Ovary (tissue), 9 donors: ENCODE data around the gene ASXL2. TPM values are rescaled to one million over a fixed set of nuclear protein-coding genes. Genes with fewer than 3 reads are reported as not detected.
A peak's percentile ranks its signal among the peaks of the same experiment; 100 is the strongest.
"Not testable (repeated sequence)": the region's sequence is repeated elsewhere in the genome, so short reads cannot be mapped to it uniquely, and the experiment has no call there.

Source experiments
- DNase-seq, 5 donors: peaks; one replicate each; pipeline ENCODE4 v3.0.0-alpha.2; 2019 to 2020
- H3K27ac ChIP-seq, 2 donors: fragments of 200-600 bp; one replicate each; pipeline versions ENCODE4 v1.5.1 to v1.8.0; 2019 to 2022
- H3K27me3 ChIP-seq: fragments of 200-600 bp; one replicate; pipeline ENCODE4 v1.8.0; 2022
- H3K36me3 ChIP-seq: fragments of 200-600 bp; sonication (generic); one replicate; pipeline ENCODE4 v1.5.1; 2019
- H3K4me1 ChIP-seq: one replicate; pipeline ENCODE4 v1.8.1; 2013; ENCODE audit warnings: mild to moderate bottlenecking, moderate library complexity; ENCODE audit not compliant: insufficient read depth
- H3K4me3 ChIP-seq: fragments of 200-600 bp; sonication (generic); one replicate; pipeline ENCODE4 v1.5.1; 2017
- H3K9me3 ChIP-seq, 2 donors: fragments of 200-600 bp in 1 of 2; sonication (generic) in 1 of 2; one replicate each; pipeline versions ENCODE4 v1.5.1 to v1.8.1; 2013 to 2019; ENCODE audit warnings: mild to moderate bottlenecking in 1 of 2, moderate library complexity in 1 of 2
- CTCF ChIP-seq, 3 donors: fragments of 450-650 bp in 2 of 3; fragments of 200-600 bp in 1 of 3; IDR thresholded peaks; one replicate each; pipeline versions ENCODE4 v1.5.1 to v1.8.0; 2016 to 2022; ENCODE audit warnings: antibody characterized with exemption in 3 of 3, mild to moderate bottlenecking in 1 of 3
- EP300 ChIP-seq: sonication (generic); formaldehyde crosslinking; IDR thresholded peaks from one replicate; pipeline ENCODE4 v1.6.1; 2017; ENCODE audit warnings: antibody characterized with exemption
- POLR2A ChIP-seq: fragments of 450-650 bp; IDR thresholded peaks from one replicate; pipeline ENCODE4 v1.6.1; 2017; ENCODE audit warnings: antibody characterized with exemption, mild to moderate bottlenecking, moderate library complexity
- WGBS, 3 donors: extraction: QIAGEN DNeasy Blood & Tissue Kit in 1 of 3; methylation state at CpG; one replicate each; pipeline versions ENCODE4 v1.1.5 to v1.1.7; 2013 to 2017; 5-methylcytosine and 5-hydroxymethylcytosine counted together
- intact Hi-C, 4 donors: fragments of 100-400 bp; cut with DNase I; formaldehyde crosslinking; loops; one replicate each; pipeline versions ENCODE4 v1.11.0 to v1.15.1; 2022 to 2023
- polyA plus RNA-seq, 2 donors: library from polyadenylated mRNA; stranded (reverse); fragments of 200-250 nt in 1 of 2; fragments of 350-450 nt in 1 of 2; fragmentation: Illumina TruSeq in 1 of 2; extraction: RNeasy Lipid Tissue Mini Kit (QIAGEN cat#74804) in 1 of 2; gene quantifications; one replicate each; pipeline ENCODE4 v1.2.3, GENCODE V29; 2013 to 2014
- total RNA-seq, 7 donors: library from RNA; depleted of rRNA in 2 of 7; stranded (reverse); fragments of >200 nt in 2 of 7; fragmentation: NEBNext Ultra II Directional in 3 of 7; extraction: Animal tissue kit (Norgen Biotek cat#: 25700) in 3 of 7; gene quantifications; one replicate each; pipeline versions ENCODE4 v1.1.0 to v1.2.4, GENCODE V29; 2016 to 2023
- donor health status: DM: no; HTN: no; CAD: no; lungs with moderate emphysema.
- donor health status: DM: no; HTN: no; CAD: no.
- donor health status: Bipolar disorder and iron deficiency.
- donor health status: DM: yes; HTN: yes; CAD: no.
- donor health status: DM: no; HTN: no; CAD: no.
- donor health status: DM: yes; HTN: yes; CAD: no.

The ASXL2 gene
- total and polyA plus RNA-seq, 9 donors = 3.0 to 25.0 (median 16.4) TPM

DNA sequence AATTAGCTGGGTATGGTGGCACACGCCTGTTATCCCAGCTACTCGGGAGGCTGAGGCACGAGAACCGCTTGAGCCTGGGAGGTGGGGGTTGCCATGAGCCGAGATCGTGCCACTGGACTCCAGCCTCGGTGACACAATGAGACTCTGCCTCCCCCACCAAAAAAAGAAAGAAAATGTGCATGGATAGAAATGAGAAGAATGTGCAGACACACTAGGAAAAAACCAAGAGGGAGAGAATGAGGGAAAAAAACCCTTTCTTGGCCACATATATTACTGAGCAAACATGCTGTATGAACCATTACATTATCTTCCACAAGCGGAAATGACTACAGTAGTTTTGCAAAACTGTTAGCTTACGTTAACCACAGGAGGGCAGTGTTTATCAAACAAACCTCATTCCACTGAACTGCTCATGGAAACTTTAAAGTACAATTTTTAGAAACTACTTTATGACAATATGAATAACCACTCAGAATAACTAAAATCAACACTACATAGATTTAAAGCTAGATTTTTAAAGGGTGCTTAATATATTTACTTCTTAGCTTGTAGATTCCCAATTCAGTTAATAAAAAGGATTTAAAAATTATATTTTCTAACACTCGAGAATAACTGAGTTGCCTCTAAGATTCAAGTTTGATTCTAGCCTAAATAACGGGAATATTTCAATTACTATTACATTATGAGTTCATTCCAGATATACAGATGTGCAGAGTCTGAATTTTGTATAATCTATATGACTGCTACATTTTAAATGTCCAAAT, 26.4 kb downstream of the ASXL2 start:
- no peaks in the 10 kb centered on the region for H3K27me3 ChIP-seq

DNA sequence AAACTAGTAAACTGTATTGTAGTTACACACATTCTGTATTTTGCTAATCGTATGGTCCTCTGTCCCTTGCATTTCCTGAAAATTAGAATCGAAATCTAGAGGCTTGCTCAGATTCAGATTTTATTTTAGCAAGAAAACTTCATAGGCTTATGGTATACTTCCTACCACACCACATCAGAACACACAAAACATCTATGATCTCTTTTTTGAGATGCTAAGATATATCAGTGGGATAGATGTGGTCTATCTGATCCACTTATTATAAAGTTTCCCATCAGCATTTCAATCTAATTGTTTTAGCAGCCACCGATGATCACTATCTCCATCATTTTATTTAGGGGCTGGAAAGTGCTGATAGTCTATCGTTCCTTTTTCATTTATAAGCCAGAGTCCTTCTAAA, 27.9 kb downstream of the ASXL2 start:
- H3K9me3 ChIP-seq, DNase-seq, intact Hi-C loops, H3K4me3 ChIP-seq, H3K36me3 ChIP-seq, H3K4me1 ChIP-seq, H3K27me3 ChIP-seq, H3K27ac ChIP-seq: not testable (repeated sequence)
- 74 to 87% (median 79%) methylated on average over 4 of the region's 4 CpGs for WGBS, 3 donors

More for the DNA sequence above, 26.4 kb downstream of the ASXL2 start:
- intact Hi-C loops = no loop called here
- 25 to 46% (median 31%) methylated on average over 11 of the region's 11 CpGs for WGBS, 3 donors
- H3K4me3 ChIP-seq = no peak overlapping the region
- H3K36me3 ChIP-seq = no peaks in the 10 kb centered on the region
- no peak overlapping the region for H3K27ac ChIP-seq
- no peak for DNase-seq
- no peaks in the 10 kb centered on the region for H3K9me3 ChIP-seq
- H3K4me1 ChIP-seq = peaks cover 3% of the 10 kb centered on the region
- TF ChIP-seq POLR2A = no peak
- peak in 2 of 3 donors; percentile 27 to 45 for TF ChIP-seq CTCF (IDR thresholded peaks at IDR 0.05)
- no peak for TF ChIP-seq EP300

- intact Hi-C loops, H3K4me3 ChIP-seq, H3K9me3 ChIP-seq, H3K36me3 ChIP-seq, H3K27ac ChIP-seq, H3K4me1 ChIP-seq, DNase-seq, H3K27me3 ChIP-seq: not testable (repeated sequence)
- WGBS, 3 donors = 96 to 98% (median 97%) methylated on average over 7 of the region's 7 CpGs
Observed at GRCh38 chr2:25849350-25849749, 28.9 kb downstream of the ASXL2 start.

- TF ChIP-seq CTCF (IDR thresholded peaks at IDR 0.05) (no peak), POLR2A (no peak), EP300 (no peak)
- H3K27ac ChIP-seq = no peak overlapping the region
- 87 to 89% (median 89%) methylated on average over 7 of the region's 7 CpGs for WGBS, 3 donors
- no peak for DNase-seq
- H3K4me1 ChIP-seq = no peaks in the 10 kb centered on the region
- no peaks in the 10 kb centered on the region for H3K27me3 ChIP-seq
- no peaks in the 10 kb centered on the region for H3K9me3 ChIP-seq
- intact Hi-C loops = no loop called here
- H3K36me3 ChIP-seq = no peaks in the 10 kb centered on the region
- H3K4me3 ChIP-seq = no peak overlapping the region
Observed at GRCh38 chr2:25845843-25846505, 32.3 kb downstream of the ASXL2 start.

DNA sequence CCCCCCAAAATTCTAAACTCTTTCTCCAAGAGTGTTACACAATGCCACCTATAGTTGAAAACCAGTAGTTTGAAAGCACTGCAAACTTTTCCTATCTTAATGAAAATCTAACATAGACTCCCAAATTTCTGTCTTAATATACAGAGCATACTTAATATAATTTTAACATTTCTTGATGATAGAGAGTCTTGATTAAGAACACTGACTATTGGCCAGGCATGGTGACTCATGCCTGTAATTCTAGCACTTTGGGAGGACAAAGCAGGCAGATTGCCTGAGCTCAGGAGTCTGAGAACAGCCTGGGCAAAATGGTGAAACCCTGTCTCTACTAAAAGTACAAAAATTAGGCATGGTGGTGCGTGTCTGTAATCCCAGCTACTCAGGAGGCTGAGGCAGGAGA, 34.2 kb downstream of the ASXL2 start:
- Histone ChIP-seq H3K4me1 (no peaks in the 10 kb centered on the region), H3K9me3 (no peaks in the 10 kb centered on the region), H3K27me3 (no peaks in the 10 kb centered on the region), H3K27ac (no peak overlapping the region), H3K36me3 (no peaks in the 10 kb centered on the region), H3K4me3 (no peak overlapping the region)
- WGBS, 3 donors = 81 to 94% (median 94%) methylated on average over 1 of the region's 1 CpG
- TF ChIP-seq EP300 (no peak), CTCF (IDR thresholded peaks at IDR 0.05) (no peak), POLR2A (no peak)
- intact Hi-C loops = no loop called here
- DNase-seq = no peak
